ENCODE data around the gene FABP3. TPM values are rescaled to one million over a fixed set of nuclear protein-coding genes. Genes with fewer than 3 reads are reported as not detected.

The FABP3 gene
- total and polyA plus RNA-seq, 2 of the 8 experiments (the other 6 are each of a cell fraction or from before 2014, with no cell fraction given): 34.8 to 43.9 TPM

- no peak for TF ChIP-seq USF2 (IDR thresholded peaks at IDR 0.05; ENCODE audit: low read length)
- TF ChIP-seq SIX5 (IDR thresholded peaks at IDR 0.05; ENCODE audit: low read depth, low read length): no peak
- no peak for TF ChIP-seq GABPA (IDR thresholded peaks at IDR 0.05; ENCODE audit: borderline replicate concordance, insufficient read depth, low read length)
- no peak for TF ChIP-seq SP1 (IDR thresholded peaks at IDR 0.05; ENCODE audit: low read depth, low read length)
- no peak for TF ChIP-seq MAX (IDR thresholded peaks at IDR 0.05)
- TF ChIP-seq TAF7 (optimal IDR thresholded peaks at IDR 0.05; ENCODE audit: borderline replicate concordance, low read depth, low read length): no peak
- no peak for TF ChIP-seq YY1 (IDR thresholded peaks at IDR 0.05; ENCODE audit: low read depth, low read length)
Observed at GRCh38 chr1:31397360-31398095, 24.7 kb upstream of the FABP3 start (continued).

Measured in H1 (cell line).